K562 (cell line): ENCODE measurements around the gene SLC22A7. TPM values are rescaled to one million over a fixed set of nuclear protein-coding genes. Genes with fewer than 3 reads are reported as not detected.

Experiments used
- ATAC-seq: fragments of 200-7000 bp; cut with Tn5 transposase; 3 replicates; pipeline ENCODE4 v1.9.1; 2020; ENCODE audit warnings: moderate library complexity
- BruUV-seq: library from RNA; stranded (reverse); fragments of 400-500 nt; replicated peaks from 2 replicates; lab custom pipeline; 2021; lab: Mats Ljungman, UMichigan
- CTCF ChIA-PET: fragments of 300-600 bp; formaldehyde crosslinking; extraction: SDS; loops from one replicate; lab custom pipeline; 2021; ENCODE audit warnings: low intra/inter-chr PET ratio; lab: Yijun Ruan, JAX
- POLR2A ChIA-PET: fragments of 300-600, 350-650 bp; sonication (Branson Sonifier 250); formaldehyde crosslinking; extraction: SDS; loops from one replicate; lab custom pipeline; 2021; ENCODE audit warnings: antibody characterized with exemption, inconsistent platforms; lab: Yijun Ruan, JAX
- DNase-seq, 4 experiments: peaks; one replicate each; pipeline versions ENCODE4 v3.0.0 to v3.0.0-alpha.2; 2011 to 2018; ENCODE audit warnings: low spot score in 3 of 4, mixed read lengths in 3 of 4; ENCODE audit errors: extremely low read depth in 1 of 4
- FAIRE-seq: peaks from 2 replicates; lab custom pipeline; 2011; peaks lifted over from hg19 to GRCh38; lab: Jason Lieb, UNC
- H2AFZ ChIP-seq: 2 replicates; pipeline ENCODE4 v1.6.0; 2011; ENCODE audit warnings: low read depth, low read length, control low read depth, inconsistent platforms
- H3K27ac ChIP-seq: fragments of 200-600 bp; 3 replicates; pipeline ENCODE4 v1.8.0; 2011; ENCODE audit warnings: low read depth, mild to moderate bottlenecking, control low read depth, inconsistent platforms, low read length, moderate library complexity, mixed read lengths; ENCODE audit errors: extremely low read depth
- H3K27me3 ChIP-seq, 2 experiments: fragments of 300-600 bp in 1 of 2; 2 replicates in 1 of 2; 3 replicates in 1 of 2; pipeline versions ENCODE4 v1.6.0 to v1.8.0; 2011; ENCODE audit warnings: inconsistent platforms in 2 of 2, low read length in 2 of 2, mild to moderate bottlenecking in 1 of 2, mixed read lengths in 1 of 2, moderate library complexity in 1 of 2; ENCODE audit not compliant: control insufficient read depth in 2 of 2, insufficient read depth in 2 of 2
- H3K36me3 ChIP-seq: fragments of 300-600 bp; 3 replicates; pipeline ENCODE4 v1.8.0; 2011; ENCODE audit warnings: mild to moderate bottlenecking, low read length, inconsistent platforms; ENCODE audit not compliant: control insufficient read depth, insufficient read depth
- H3K4me1 ChIP-seq, 2 experiments: fragments of 200-600 bp in 1 of 2; replicated peaks in 1 of 2; 2 replicates in 1 of 2; 3 replicates in 1 of 2; pipeline versions ENCODE4 v1.5.1 to v1.8.0; 2011; ENCODE audit warnings: inconsistent platforms in 2 of 2, low read length in 2 of 2, mild to moderate bottlenecking in 1 of 2, mixed read lengths in 1 of 2, moderate library complexity in 1 of 2; ENCODE audit not compliant: control insufficient read depth in 2 of 2, insufficient read depth in 2 of 2
- H3K4me2 ChIP-seq: 2 replicates; pipeline ENCODE4 v1.6.1; 2011; ENCODE audit warnings: low read length, control low read depth, inconsistent platforms, mixed read lengths; ENCODE audit not compliant: insufficient read depth
- H3K4me3 ChIP-seq: fragments of 200-600 bp; sonication (generic), shearing (Covaris generic); 2 replicates; pipeline ENCODE4 v1.5.1; 2016; ENCODE audit warnings: control low read depth, inconsistent platforms
- H3K79me2 ChIP-seq: fragments of 200-600 bp; 3 replicates; pipeline ENCODE4 v1.8.0; 2011; ENCODE audit warnings: low read length, inconsistent platforms; ENCODE audit not compliant: control insufficient read depth, insufficient read depth
- H3K9ac ChIP-seq, 2 experiments: 2 replicates each; pipeline versions ENCODE4 v1.6.0 to v1.6.1; 2011; ENCODE audit warnings: low read depth in 2 of 2, low read length in 2 of 2, control low read depth in 1 of 2, inconsistent platforms in 1 of 2, mild to moderate bottlenecking in 1 of 2, mixed read lengths in 1 of 2; ENCODE audit not compliant: insufficient read depth in 1 of 2
- H3K9me1 ChIP-seq: one replicate; pipeline ENCODE4 v1.6.0; 2011; ENCODE audit warnings: inconsistent platforms, mild to moderate bottlenecking, low read length, moderate library complexity; ENCODE audit not compliant: control insufficient read depth, insufficient read depth
- H3K9me3 ChIP-seq: replicated peaks from 2 replicates; pipeline ENCODE4 v1.5.1; 2011; ENCODE audit warnings: low read depth, low read length, inconsistent platforms; ENCODE audit not compliant: control insufficient read depth, insufficient read depth
- H4K20me1 ChIP-seq: replicated peaks from 2 replicates; pipeline ENCODE4 v1.6.1; 2011; ENCODE audit warnings: low read length, inconsistent platforms, mixed read lengths; ENCODE audit not compliant: control insufficient read depth, insufficient read depth
- E2F3 ChIP-seq: fragments of 250-450 bp; sonication (Bioruptor Pico); IDR thresholded peaks from 2 replicates; pipeline ENCODE4 v1.4.0; 2020; ENCODE audit warnings: mild to moderate bottlenecking
- E4F1 ChIP-seq: fragments of 250-450 bp; sonication (Bioruptor Pico); IDR thresholded peaks from 2 replicates; pipeline ENCODE4 v1.5.0; 2021; ENCODE audit warnings: mild to moderate bottlenecking, borderline replicate concordance
- GABPA ChIP-seq: fragments of 200-800 bp; sonication (Bioruptor generic); conservative IDR thresholded peaks from 2 replicates; pipeline ENCODE4 v1.6.1; 2016; ENCODE audit warnings: low read depth, missing genetic modification characterization, missing compliant biosample characterization
- GTF2F1 ChIP-seq: IDR thresholded peaks from 2 replicates; pipeline ENCODE4 v1.6.1; 2011; ENCODE audit warnings: low read depth, low read length, improper control_type of control experiment
- MTA1 ChIP-seq: fragments of 450-650 bp; IDR thresholded peaks from 2 replicates; pipeline ENCODE4 v1.6.1; 2017; ENCODE audit warnings: borderline replicate concordance
- MXD1 ChIP-seq: fragments of 250-450 bp; sonication (Bioruptor Pico); IDR thresholded peaks from 2 replicates; pipeline ENCODE4 v1.8.0; 2021; ENCODE audit warnings: borderline replicate concordance, mild to moderate bottlenecking, moderate library complexity; ENCODE audit not compliant: poor library complexity, severe bottlenecking
- PHTF2 ChIP-seq: fragments of 250-450 bp; sonication (Bioruptor Pico); IDR thresholded peaks from 2 replicates; pipeline ENCODE4 v1.5.0; 2021; ENCODE audit warnings: mild to moderate bottlenecking
- THRAP3 ChIP-seq: fragments of 450-650 bp; IDR thresholded peaks from 2 replicates; pipeline ENCODE4 v1.6.1; 2016; ENCODE audit warnings: mild to moderate bottlenecking, inconsistent platforms, borderline replicate concordance
- THRB ChIP-seq: fragments of 450-650 bp; formaldehyde crosslinking; conservative IDR thresholded peaks from 2 replicates; pipeline ENCODE4 v1.4.0; 2022; ENCODE audit warnings: mild to moderate bottlenecking, missing genetic modification characterization
- ZNF431 ChIP-seq: sonication (generic); formaldehyde crosslinking; IDR thresholded peaks from 2 replicates; pipeline ENCODE4 v1.8.0; 2022; ENCODE audit warnings: mild to moderate bottlenecking, missing genetic modification reagents
- ZNF740 ChIP-seq, 3 experiments: fragments of 200-800 bp in 1 of 3; sonication (Bioruptor generic) in 1 of 3; sonication (generic) in 1 of 3; formaldehyde crosslinking in 1 of 3; IDR thresholded peaks; 2 replicates each; pipeline versions ENCODE4 v1.6.1 to v1.8.0; 2016 to 2022; ENCODE audit warnings: mild to moderate bottlenecking in 2 of 3, missing compliant biosample characterization in 2 of 3, missing genetic modification characterization in 2 of 3, missing genetic modification reagents in 1 of 3
- WGBS: fragments of 100-300 bp; shearing (Covaris generic); methylation state at CpG from one replicate; pipeline ENCODE4 v1.1.6; 2016; ENCODE audit warnings: low coverage, mixed read lengths; ENCODE audit not compliant: insufficient coverage; ENCODE audit errors: missing lambda C conversion rate; 5-methylcytosine and 5-hydroxymethylcytosine counted together
- in situ Hi-C: fragments of 300-500 bp; cut with MboI; formaldehyde crosslinking; loops from 4 replicates; pipeline ENCODE4 v1.15.0; 2018; ENCODE audit warnings: inconsistent platforms, mixed read lengths
- intact Hi-C: fragments of 100-400 bp; cut with micrococcal nuclease; formaldehyde crosslinking; loops from 2 replicates; pipeline ENCODE4 v1.14.2; 2022
- polyA plus RNA-seq, 8 experiments: library from polyadenylated mRNA; depleted of rRNA in 4 of 8; stranded (reverse) in 5 of 8; unstranded in 3 of 8; fragments of >200 nt; fragmentation: Nextera tagmentation in 2 of 8; fragmentation: Illumina TruSeq in 1 of 8; extraction: Ambion mirVana in 2 of 8; extraction: Trizol in 1 of 8; gene quantifications; 2 replicates each; pipeline versions ENCODE4 v1.2.1 to v1.2.3, GENCODE V29; 2011 to 2014; ENCODE audit warnings: inconsistent platforms in 1 of 8, missing spikeins in 1 of 8
- total RNA-seq, 7 experiments: library from RNA; depleted of rRNA in 6 of 7; stranded (reverse); fragments of >200 nt in 6 of 7; fragmentation: Illumina TruSeq in 2 of 7; extraction: Trizol in 2 of 7; gene quantifications; 2 replicates each; pipeline versions ENCODE4 v1.2.1 to v1.2.3, GENCODE V29; 2011 to 2021; ENCODE audit warnings: low replicate concordance in 1 of 7

Gene SLC22A7
- total and polyA plus RNA-seq, 9 of the 15 experiments (the other 6 are each of a cell fraction or from before 2014, with no cell fraction given) = not detected

- Histone ChIP-seq H3K27me3 (peaks cover 44 to 85% of the 10 kb centered on the region in 2 experiments), H3K9ac (no peak overlapping the region)
- no peak for FAIRE-seq
Measured at GRCh38 chr6:43283905-43284304, 14.2 kb upstream of the SLC22A7 start.

More at GRCh38 chr6:43283905-43284304, 14.2 kb upstream of the SLC22A7 start:
- intact Hi-C loops (no loop called here), in situ Hi-C loops (no loop called here)
- no peak overlapping the region for H3K4me3 ChIP-seq
- POLR2A ChIA-PET = no interaction called here
- DNase-seq (no peak), ATAC-seq (no peak)
- H4K20me1 ChIP-seq = 0 out of 2 replicates have a peak, but pooled peaks cover 4% of the 10 kb centered on the region
- peaks cover 0 to 24% of the 10 kb centered on the region in 2 experiments; a peak in 2 of 5 replicates for H3K4me1 ChIP-seq
- H3K9me1 ChIP-seq = no peaks in the 10 kb centered on the region
- BruUV-seq = no TSS peak
- no peak for TF ChIP-seq MTA1
- TF ChIP-seq MXD1 (CRISPR knock-in tag) = no peak
- TF ChIP-seq THRB (CRISPR knock-in tag) = no peak
- TF ChIP-seq PHTF2 = no peak
- TF ChIP-seq E2F3 = no peak
- no peak for TF ChIP-seq GABPA (tag)
- no peak for TF ChIP-seq ZNF431
- TF ChIP-seq THRAP3 = no peak
- TF ChIP-seq ZNF740 (CRISPR knock-in tag; IDR thresholded peaks at IDR 0.05) = no peak
- TF ChIP-seq ZNF740 (tag; IDR thresholded peaks at IDR 0.05) = no peak
- no peak for TF ChIP-seq GTF2F1
- no peak for TF ChIP-seq E4F1 (CRISPR knock-in tag)
- H3K4me2 ChIP-seq = no peak overlapping the region
- H3K27ac ChIP-seq = no peak overlapping the region
- H2AFZ ChIP-seq = no peak overlapping the region
- H3K9me3 ChIP-seq = no peaks in the 10 kb centered on the region
- no peaks in the 10 kb centered on the region for H3K36me3 ChIP-seq
- CTCF ChIA-PET = no interaction called here
- 20% methylated on average over 25 of the region's 27 CpGs for WGBS
- H3K79me2 ChIP-seq = no peaks in the 10 kb centered on the region
